ENCODE data around the gene DBX2. TPM values are rescaled to one million over a fixed set of nuclear protein-coding genes. Genes with fewer than 3 reads are reported as not detected.
"Not testable (repeated sequence)": the region's sequence is repeated elsewhere in the genome, so short reads cannot be mapped to it uniquely, and the experiment has no call there.

The DBX2 gene
- total RNA-seq, 1 experiment from 2014 or later, result 0.35 TPM

- TF ChIP-seq, protein P1, sequence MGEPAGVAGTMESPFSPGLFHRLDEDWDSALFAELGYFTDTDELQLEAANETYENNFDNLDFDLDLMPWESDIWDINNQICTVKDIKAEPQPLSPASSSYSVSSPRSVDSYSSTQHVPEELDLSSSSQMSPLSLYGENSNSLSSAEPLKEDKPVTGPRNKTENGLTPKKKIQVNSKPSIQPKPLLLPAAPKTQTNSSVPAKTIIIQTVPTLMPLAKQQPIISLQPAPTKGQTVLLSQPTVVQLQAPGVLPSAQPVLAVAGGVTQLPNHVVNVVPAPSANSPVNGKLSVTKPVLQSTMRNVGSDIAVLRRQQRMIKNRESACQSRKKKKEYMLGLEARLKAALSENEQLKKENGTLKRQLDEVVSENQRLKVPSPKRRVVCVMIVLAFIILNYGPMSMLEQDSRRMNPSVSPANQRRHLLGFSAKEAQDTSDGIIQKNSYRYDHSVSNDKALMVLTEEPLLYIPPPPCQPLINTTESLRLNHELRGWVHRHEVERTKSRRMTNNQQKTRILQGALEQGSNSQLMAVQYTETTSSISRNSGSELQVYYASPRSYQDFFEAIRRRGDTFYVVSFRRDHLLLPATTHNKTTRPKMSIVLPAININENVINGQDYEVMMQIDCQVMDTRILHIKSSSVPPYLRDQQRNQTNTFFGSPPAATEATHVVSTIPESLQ (CRISPR knock-in tag; IDR thresholded peaks at IDR 0.05), result no peak
These were observed 57.7 kb downstream of the DBX2 start (continued) for GRCh38 chr12:44993161-44993560.

GRCh38 chr12:44984863-44985262 lies 66.0 kb downstream of the DBX2 start:
- H3K36me3 Mint-ChIP-seq; H3K27ac Mint-ChIP-seq; ATAC-seq; H3K4me3 Mint-ChIP-seq; H3K27me3 Mint-ChIP-seq (ENCODE audit: low read depth); H3K4me1 Mint-ChIP-seq; DNase-seq (ENCODE audit: low spot score); H3K9me3 Mint-ChIP-seq; POLR2A ChIA-PET; CTCF ChIA-PET: not testable (repeated sequence)

DNA sequence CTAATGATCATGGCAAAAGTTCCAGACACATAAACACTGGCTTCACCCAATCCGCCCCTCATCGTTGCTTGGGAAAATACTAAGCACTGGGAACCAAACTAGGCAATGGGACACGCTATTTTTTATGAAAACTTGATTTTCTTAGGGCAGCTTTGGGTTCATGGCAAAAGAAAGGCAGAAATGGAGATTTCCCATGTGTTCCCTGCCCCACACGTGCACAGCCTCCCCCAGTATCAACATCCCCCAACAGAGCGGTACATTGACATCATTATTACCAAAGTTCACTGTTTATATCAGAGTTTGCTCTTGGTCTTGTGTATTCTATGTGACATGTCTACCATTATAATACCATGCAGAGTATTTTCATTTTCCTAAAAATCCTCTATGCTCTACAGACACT lies 71.0 kb downstream of the DBX2 start:
- ChIA-PET CTCF (no interaction called here), POLR2A (no interaction called here)
- Mint-ChIP-seq H3K36me3 (no peaks in the 10 kb centered on the region), H3K4me1 (no peaks in the 10 kb centered on the region), H3K27ac (no peak overlapping the region), H3K27me3 (ENCODE audit: low read depth) (no peaks in the 10 kb centered on the region), H3K9me3 (no peaks in the 10 kb centered on the region), H3K4me3 (no peak overlapping the region)
- ATAC-seq, result no peak
- TF ChIP-seq ATF3 (CRISPR knock-in tag; conservative IDR thresholded peaks at IDR 0.05) (no peak), ZNF317 (CRISPR knock-in tag; IDR thresholded peaks at IDR 0.05; ENCODE audit: borderline replicate concordance, low read depth) (no peak), NFATC4 (CRISPR knock-in tag; IDR thresholded peaks at IDR 0.05) (no peak)
- no peak for DNase-seq (ENCODE audit: low spot score)

DNA sequence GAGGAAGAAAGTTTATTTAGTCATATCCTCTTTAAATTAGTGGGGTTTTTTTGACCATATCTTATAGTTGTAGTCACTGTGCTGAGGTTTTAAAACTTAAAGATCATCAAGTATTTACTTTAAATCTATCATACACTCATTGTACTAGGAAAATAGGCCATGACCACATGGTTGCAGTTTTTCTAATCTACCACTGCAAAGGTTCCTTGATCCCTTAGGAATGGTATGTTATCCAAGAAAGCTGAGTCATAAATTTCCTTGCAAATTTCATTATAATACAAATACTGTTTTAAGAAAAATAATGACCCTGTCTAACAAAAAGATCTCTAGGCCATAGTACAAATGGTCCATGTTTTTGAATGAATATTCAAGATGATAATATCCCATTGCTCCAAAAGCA lies 74.7 kb downstream of the DBX2 start:
- CTCF ChIA-PET, result interaction anchor here (0.7 to 2.0 kb wide), 5 partner anchors 16 to 148 kb away, joined by 4 to 7 read pairs (median 5); no protein-coding TSS in a partner anchor
- H3K4me3 Mint-ChIP-seq, result no peak overlapping the region
- DNase-seq (ENCODE audit: low spot score) (no peak), ATAC-seq (no peak)
- no peaks in the 10 kb centered on the region for H3K36me3 Mint-ChIP-seq
- H3K9me3 Mint-ChIP-seq, result no peaks in the 10 kb centered on the region
- H3K27ac Mint-ChIP-seq, result no peak overlapping the region
- POLR2A ChIA-PET, result no interaction called here
- peaks cover 4% of the 10 kb centered on the region for H3K4me1 Mint-ChIP-seq
- no peaks in the 10 kb centered on the region for H3K27me3 Mint-ChIP-seq (ENCODE audit: low read depth)
- TF ChIP-seq NFE2L1 (CRISPR knock-in tag; IDR thresholded peaks at IDR 0.05), result no peak
- TF ChIP-seq, protein P2, sequence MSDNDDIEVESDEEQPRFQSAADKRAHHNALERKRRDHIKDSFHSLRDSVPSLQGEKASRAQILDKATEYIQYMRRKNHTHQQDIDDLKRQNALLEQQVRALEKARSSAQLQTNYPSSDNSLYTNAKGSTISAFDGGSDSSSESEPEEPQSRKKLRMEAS (CRISPR knock-in tag; IDR thresholded peaks at IDR 0.05), result no peak
- TF ChIP-seq E2F1 (CRISPR knock-in tag; IDR thresholded peaks at IDR 0.05), result no peak
- no peak for TF ChIP-seq MXD4 (CRISPR knock-in tag; IDR thresholded peaks at IDR 0.05; ENCODE audit: borderline replicate concordance)
- no peak for TF ChIP-seq TEAD4 (CRISPR knock-in tag; IDR thresholded peaks at IDR 0.05)
- TF ChIP-seq NR1H2 (CRISPR knock-in tag; IDR thresholded peaks at IDR 0.05), result no peak
- TF ChIP-seq AR (CRISPR knock-in tag; IDR thresholded peaks at IDR 0.05), result no peak
- TF ChIP-seq, protein P3, sequence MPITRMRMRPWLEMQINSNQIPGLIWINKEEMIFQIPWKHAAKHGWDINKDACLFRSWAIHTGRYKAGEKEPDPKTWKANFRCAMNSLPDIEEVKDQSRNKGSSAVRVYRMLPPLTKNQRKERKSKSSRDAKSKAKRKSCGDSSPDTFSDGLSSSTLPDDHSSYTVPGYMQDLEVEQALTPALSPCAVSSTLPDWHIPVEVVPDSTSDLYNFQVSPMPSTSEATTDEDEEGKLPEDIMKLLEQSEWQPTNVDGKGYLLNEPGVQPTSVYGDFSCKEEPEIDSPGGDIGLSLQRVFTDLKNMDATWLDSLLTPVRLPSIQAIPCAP (CRISPR knock-in tag; IDR thresholded peaks at IDR 0.05), result no peak
- TF ChIP-seq JUN (CRISPR knock-in tag; IDR thresholded peaks at IDR 0.05), result no peak
- no peak for TF ChIP-seq JAZF1 (CRISPR knock-in tag; IDR thresholded peaks at IDR 0.05)
- TF ChIP-seq FOXJ3 (CRISPR knock-in tag; IDR thresholded peaks at IDR 0.05; ENCODE audit: borderline replicate concordance), result no peak
- TF ChIP-seq, protein P4, sequence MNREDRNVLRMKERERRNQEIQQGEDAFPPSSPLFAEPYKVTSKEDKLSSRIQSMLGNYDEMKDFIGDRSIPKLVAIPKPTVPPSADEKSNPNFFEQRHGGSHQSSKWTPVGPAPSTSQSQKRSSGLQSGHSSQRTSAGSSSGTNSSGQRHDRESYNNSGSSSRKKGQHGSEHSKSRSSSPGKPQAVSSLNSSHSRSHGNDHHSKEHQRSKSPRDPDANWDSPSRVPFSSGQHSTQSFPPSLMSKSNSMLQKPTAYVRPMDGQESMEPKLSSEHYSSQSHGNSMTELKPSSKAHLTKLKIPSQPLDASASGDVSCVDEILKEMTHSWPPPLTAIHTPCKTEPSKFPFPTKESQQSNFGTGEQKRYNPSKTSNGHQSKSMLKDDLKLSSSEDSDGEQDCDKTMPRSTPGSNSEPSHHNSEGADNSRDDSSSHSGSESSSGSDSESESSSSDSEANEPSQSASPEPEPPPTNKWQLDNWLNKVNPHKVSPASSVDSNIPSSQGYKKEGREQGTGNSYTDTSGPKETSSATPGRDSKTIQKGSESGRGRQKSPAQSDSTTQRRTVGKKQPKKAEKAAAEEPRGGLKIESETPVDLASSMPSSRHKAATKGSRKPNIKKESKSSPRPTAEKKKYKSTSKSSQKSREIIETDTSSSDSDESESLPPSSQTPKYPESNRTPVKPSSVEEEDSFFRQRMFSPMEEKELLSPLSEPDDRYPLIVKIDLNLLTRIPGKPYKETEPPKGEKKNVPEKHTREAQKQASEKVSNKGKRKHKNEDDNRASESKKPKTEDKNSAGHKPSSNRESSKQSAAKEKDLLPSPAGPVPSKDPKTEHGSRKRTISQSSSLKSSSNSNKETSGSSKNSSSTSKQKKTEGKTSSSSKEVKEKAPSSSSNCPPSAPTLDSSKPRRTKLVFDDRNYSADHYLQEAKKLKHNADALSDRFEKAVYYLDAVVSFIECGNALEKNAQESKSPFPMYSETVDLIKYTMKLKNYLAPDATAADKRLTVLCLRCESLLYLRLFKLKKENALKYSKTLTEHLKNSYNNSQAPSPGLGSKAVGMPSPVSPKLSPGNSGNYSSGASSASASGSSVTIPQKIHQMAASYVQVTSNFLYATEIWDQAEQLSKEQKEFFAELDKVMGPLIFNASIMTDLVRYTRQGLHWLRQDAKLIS (CRISPR knock-in tag; IDR thresholded peaks at IDR 0.05; ENCODE audit: borderline replicate concordance), result no peak
